Endothelial cell of umbilical vein (primary cell): ENCODE results near the gene GNAQ.

Source experiments
- CTCF ChIP-seq, 2 donors: IDR thresholded peaks; 1 replicate in 1 of 2; 2 replicates in 1 of 2; pipeline ENCODE4 v1.5.1; 2011; ENCODE audit warnings: low read length in 2 of 2, mild to moderate bottlenecking in 2 of 2, moderate library complexity in 2 of 2, control low read depth in 1 of 2, inconsistent platforms in 1 of 2, low read depth in 1 of 2; ENCODE audit not compliant: insufficient read depth in 1 of 2; ENCODE audit errors: extremely low read depth in 1 of 2
- EZH2 ChIP-seq: IDR thresholded peaks from 2 replicates; pipeline ENCODE4 v1.6.1; 2012; ENCODE audit warnings: borderline replicate concordance, low read depth, mild to moderate bottlenecking, moderate library complexity, low read length, inconsistent platforms; ENCODE audit not compliant: severe bottlenecking
- FOS ChIP-seq: IDR thresholded peaks from 2 replicates; pipeline ENCODE4 v1.6.1; 2011; ENCODE audit warnings: mild to moderate bottlenecking, low read length, moderate library complexity, borderline replicate concordance; ENCODE audit not compliant: insufficient read depth
- GATA2 ChIP-seq: IDR thresholded peaks from 2 replicates; pipeline ENCODE4 v1.7.0; 2011; ENCODE audit warnings: low read depth, mild to moderate bottlenecking, moderate library complexity, mixed read lengths, low read length; ENCODE audit not compliant: insufficient read length, insufficient read depth
- JUN ChIP-seq: IDR thresholded peaks from 2 replicates; pipeline ENCODE4 v1.6.1; 2011; ENCODE audit warnings: borderline replicate concordance, low read depth; ENCODE audit not compliant: insufficient read length, insufficient read depth
- MYC ChIP-seq: IDR thresholded peaks from one replicate; pipeline ENCODE4 v1.6.1; 2011; ENCODE audit warnings: mild to moderate bottlenecking, low read depth, low read length
- POLR2A ChIP-seq: IDR thresholded peaks from 2 replicates; pipeline ENCODE4 v1.6.1; 2012; ENCODE audit warnings: low read depth, mild to moderate bottlenecking, control low read depth, low read length
- POLR2AphosphoS5 ChIP-seq: IDR thresholded peaks from 2 replicates; pipeline ENCODE4 v1.6.1; 2012; ENCODE audit warnings: low read depth, mild to moderate bottlenecking, control low read depth, low read length, moderate library complexity; ENCODE audit not compliant: insufficient read depth

DNA sequence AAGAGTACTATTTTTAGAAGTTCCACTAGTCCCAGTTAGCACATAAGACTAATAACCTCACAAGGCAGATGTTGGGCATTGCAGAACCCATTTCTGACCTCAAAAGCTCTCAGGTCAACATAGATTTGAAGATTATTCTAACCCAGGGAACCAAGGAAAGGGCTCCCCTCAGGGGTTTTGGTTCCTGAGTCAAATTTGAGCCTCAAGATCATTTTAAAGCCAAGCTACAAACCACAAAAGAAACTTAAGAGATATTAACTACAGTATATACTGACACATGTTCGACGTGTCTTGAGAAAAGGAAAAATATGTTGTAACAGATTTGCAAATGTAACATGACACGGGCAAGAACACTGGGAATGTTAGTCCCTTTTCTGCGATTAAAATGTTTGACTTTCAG is 88.6 kb downstream of the GNAQ start:
- TF ChIP-seq POLR2A: no peak
- no peak for TF ChIP-seq CTCF (IDR thresholded peaks at IDR 0.05; ENCODE audit: extremely low read depth in 1 of 2, insufficient read depth in 1 of 2, low read depth in 1 of 2, low read length in 2 of 2)
- TF ChIP-seq POLR2AphosphoS5: no peak
- no peak for TF ChIP-seq EZH2
- TF ChIP-seq FOS: no peak
- no peak for TF ChIP-seq MYC
- no peak for TF ChIP-seq JUN
- no peak for TF ChIP-seq GATA2
